Measurements from ENCODE around the gene ERBB4. TPM values are rescaled to one million over a fixed set of nuclear protein-coding genes. Genes with fewer than 3 reads are reported as not detected.

ERBB4 gene
- total and polyA plus RNA-seq, 7 donors: under 0.01 to 0.33 (median 0.08) TPM; not detected in 1

- TF ChIP-seq POLR2AphosphoS5 (IDR thresholded peaks at IDR 0.05) (no peak), POLR2A (IDR thresholded peaks at IDR 0.05) (no peak), EP300 (IDR thresholded peaks at IDR 0.05) (no peak)
- TF ChIP-seq, protein P1, sequence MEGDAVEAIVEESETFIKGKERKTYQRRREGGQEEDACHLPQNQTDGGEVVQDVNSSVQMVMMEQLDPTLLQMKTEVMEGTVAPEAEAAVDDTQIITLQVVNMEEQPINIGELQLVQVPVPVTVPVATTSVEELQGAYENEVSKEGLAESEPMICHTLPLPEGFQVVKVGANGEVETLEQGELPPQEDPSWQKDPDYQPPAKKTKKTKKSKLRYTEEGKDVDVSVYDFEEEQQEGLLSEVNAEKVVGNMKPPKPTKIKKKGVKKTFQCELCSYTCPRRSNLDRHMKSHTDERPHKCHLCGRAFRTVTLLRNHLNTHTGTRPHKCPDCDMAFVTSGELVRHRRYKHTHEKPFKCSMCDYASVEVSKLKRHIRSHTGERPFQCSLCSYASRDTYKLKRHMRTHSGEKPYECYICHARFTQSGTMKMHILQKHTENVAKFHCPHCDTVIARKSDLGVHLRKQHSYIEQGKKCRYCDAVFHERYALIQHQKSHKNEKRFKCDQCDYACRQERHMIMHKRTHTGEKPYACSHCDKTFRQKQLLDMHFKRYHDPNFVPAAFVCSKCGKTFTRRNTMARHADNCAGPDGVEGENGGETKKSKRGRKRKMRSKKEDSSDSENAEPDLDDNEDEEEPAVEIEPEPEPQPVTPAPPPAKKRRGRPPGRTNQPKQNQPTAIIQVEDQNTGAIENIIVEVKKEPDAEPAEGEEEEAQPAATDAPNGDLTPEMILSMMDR (IDR thresholded peaks at IDR 0.05): no peak
- 80 to 81% methylated on average over 3 of the region's 3 CpGs for WGBS, 2 donors
- no peaks in the 10 kb centered on the region for H3K36me3 ChIP-seq
- DNase-seq: no peak
- H3K4me3 ChIP-seq: no peak overlapping the region
- H3K4me1 ChIP-seq: no peaks in the 10 kb centered on the region
- H3K27ac ChIP-seq: no peak overlapping the region
- intact Hi-C loops (cut with DNase I): no loop called here
- H3K27me3 ChIP-seq: no peaks in the 10 kb centered on the region
- H3K9me3 ChIP-seq: no peaks in the 10 kb centered on the region
Measured at GRCh38 chr2:211429256-211429920, 1109.2 kb downstream of the ERBB4 start.

DNA sequence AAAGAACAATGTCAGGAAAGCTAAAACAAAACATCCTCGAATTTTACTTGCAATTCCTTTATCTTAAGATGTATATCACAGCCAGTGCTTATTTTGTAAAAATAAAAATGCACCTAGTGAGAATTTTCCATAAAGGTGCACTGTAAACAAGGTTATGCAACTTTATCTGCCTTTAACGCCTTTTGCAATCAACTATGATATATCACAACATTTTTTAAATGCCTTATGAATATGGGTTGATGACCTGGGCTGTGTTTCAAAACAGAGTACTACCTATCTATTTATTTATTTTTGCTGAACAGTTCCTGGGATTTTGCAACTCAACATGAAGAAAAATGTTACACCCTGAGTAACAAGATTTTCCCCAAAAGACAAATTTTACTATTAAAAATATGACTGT lies 1112.4 kb downstream of the ERBB4 start:
- no peaks in the 10 kb centered on the region for H3K4me1 ChIP-seq
- H3K27me3 ChIP-seq: no peaks in the 10 kb centered on the region
- WGBS, 2 donors: 44 to 58% methylated on average over 2 of the region's 2 CpGs
- no peak overlapping the region for H3K27ac ChIP-seq
- DNase-seq: no peak
- no peak for TF ChIP-seq EP300 (IDR thresholded peaks at IDR 0.05)
- TF ChIP-seq POLR2AphosphoS5 (IDR thresholded peaks at IDR 0.05): no peak
- TF ChIP-seq, protein P1 (IDR thresholded peaks at IDR 0.05): no peak
- intact Hi-C loops (cut with DNase I): no loop called here
- H3K36me3 ChIP-seq: no peaks in the 10 kb centered on the region
- no peaks in the 10 kb centered on the region for H3K9me3 ChIP-seq
- H3K4me3 ChIP-seq: no peak overlapping the region

DNA sequence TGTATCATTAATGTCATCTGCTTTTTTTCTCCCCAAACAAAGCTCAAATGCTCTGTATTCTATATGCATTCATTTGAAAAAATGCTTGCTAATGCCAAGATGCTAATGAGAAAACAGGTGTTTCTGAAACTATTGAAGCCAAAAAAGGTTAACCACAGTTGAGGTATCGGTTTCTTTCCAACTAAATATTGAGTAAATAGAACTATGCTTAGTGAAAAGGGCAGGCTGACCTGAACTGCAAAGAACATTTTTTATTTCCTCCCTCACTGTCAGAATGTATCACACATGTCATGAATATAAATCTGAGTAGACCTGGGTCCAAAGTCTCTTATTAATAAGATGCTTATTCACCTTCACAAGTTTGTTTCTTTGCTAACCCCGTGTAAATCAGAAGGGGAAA lies 1115.6 kb downstream of the ERBB4 start:
- Histone ChIP-seq H3K36me3 (no peaks in the 10 kb centered on the region), H3K27ac (no peak overlapping the region), H3K27me3 (no peaks in the 10 kb centered on the region), H3K9me3 (no peaks in the 10 kb centered on the region), H3K4me1 (no peaks in the 10 kb centered on the region), H3K4me3 (no peak overlapping the region)
- DNase-seq: no peak
- intact Hi-C loops (cut with DNase I): no loop called here
- no peak for TF ChIP-seq EP300 (IDR thresholded peaks at IDR 0.05)
- TF ChIP-seq, protein P1 (IDR thresholded peaks at IDR 0.05): no peak
- TF ChIP-seq POLR2A (IDR thresholded peaks at IDR 0.05): no peak
- WGBS, 2 donors: 49 to 70% methylated on average over 2 of the region's 2 CpGs

- TF ChIP-seq, protein P1 (IDR thresholded peaks at IDR 0.05): no peak
- no peak for TF ChIP-seq POLR2A (IDR thresholded peaks at IDR 0.05)
- TF ChIP-seq EP300 (IDR thresholded peaks at IDR 0.05): no peak
- TF ChIP-seq POLR2AphosphoS5 (IDR thresholded peaks at IDR 0.05): no peak
- Histone ChIP-seq H3K36me3 (no peaks in the 10 kb centered on the region), H3K4me1 (no peaks in the 10 kb centered on the region), H3K4me3 (no peak overlapping the region), H3K9me3 (no peaks in the 10 kb centered on the region), H3K27ac (no peak overlapping the region), H3K27me3 (no peaks in the 10 kb centered on the region)
- intact Hi-C loops (cut with DNase I): no loop called here
- DNase-seq: no peak
Measured at GRCh38 chr2:211417544-211417943, 1121.1 kb downstream of the ERBB4 start.

DNA sequence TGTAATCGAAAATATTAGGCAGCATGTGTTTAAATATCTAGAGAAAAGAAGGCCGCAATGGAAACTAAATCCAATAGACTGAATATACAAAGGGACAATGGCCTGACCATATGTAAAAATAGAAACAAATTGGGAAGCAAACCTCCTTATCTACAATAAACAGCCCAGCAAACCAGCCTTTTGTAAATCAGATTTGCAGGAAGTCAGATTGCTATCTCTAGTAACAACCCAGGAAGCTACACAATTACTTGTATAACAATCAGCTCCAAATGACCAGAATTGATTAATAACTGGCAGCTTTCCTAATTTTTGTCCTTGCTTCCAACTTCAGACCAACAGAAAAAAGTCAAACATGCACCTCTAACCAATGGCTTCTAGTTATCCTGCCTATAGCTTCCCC lies 1122.2 kb downstream of the ERBB4 start:
- TF ChIP-seq, protein P1 (IDR thresholded peaks at IDR 0.05): no peak
- no peak for TF ChIP-seq EP300 (IDR thresholded peaks at IDR 0.05)
- no peak for TF ChIP-seq POLR2AphosphoS5 (IDR thresholded peaks at IDR 0.05)
- no peak for TF ChIP-seq POLR2A (IDR thresholded peaks at IDR 0.05)

More for the DNA sequence above, 1122.2 kb downstream of the ERBB4 start:
- H3K27ac ChIP-seq: no peak overlapping the region
- no peak for DNase-seq
- no peak overlapping the region for H3K4me3 ChIP-seq
- WGBS, 2 donors: 91 to 92% methylated on average over 2 of the region's 2 CpGs
- intact Hi-C loops (cut with DNase I): no loop called here
- H3K9me3 ChIP-seq: no peaks in the 10 kb centered on the region
- H3K27me3 ChIP-seq: no peaks in the 10 kb centered on the region
- no peaks in the 10 kb centered on the region for H3K4me1 ChIP-seq
- no peaks in the 10 kb centered on the region for H3K36me3 ChIP-seq
